GM11168 (cell line): ENCODE measurements around the gene LARP4B.

Experiments
- in situ Hi-C: fragments of 300-500 bp; cut with MboI; formaldehyde crosslinking; loops from one replicate; pipeline ENCODE4 v1.12.0; 2022; ENCODE audit warnings: low sequenced_read_pairs; ENCODE audit not compliant: unreplicated experiment

LARP4B gene

DNA sequence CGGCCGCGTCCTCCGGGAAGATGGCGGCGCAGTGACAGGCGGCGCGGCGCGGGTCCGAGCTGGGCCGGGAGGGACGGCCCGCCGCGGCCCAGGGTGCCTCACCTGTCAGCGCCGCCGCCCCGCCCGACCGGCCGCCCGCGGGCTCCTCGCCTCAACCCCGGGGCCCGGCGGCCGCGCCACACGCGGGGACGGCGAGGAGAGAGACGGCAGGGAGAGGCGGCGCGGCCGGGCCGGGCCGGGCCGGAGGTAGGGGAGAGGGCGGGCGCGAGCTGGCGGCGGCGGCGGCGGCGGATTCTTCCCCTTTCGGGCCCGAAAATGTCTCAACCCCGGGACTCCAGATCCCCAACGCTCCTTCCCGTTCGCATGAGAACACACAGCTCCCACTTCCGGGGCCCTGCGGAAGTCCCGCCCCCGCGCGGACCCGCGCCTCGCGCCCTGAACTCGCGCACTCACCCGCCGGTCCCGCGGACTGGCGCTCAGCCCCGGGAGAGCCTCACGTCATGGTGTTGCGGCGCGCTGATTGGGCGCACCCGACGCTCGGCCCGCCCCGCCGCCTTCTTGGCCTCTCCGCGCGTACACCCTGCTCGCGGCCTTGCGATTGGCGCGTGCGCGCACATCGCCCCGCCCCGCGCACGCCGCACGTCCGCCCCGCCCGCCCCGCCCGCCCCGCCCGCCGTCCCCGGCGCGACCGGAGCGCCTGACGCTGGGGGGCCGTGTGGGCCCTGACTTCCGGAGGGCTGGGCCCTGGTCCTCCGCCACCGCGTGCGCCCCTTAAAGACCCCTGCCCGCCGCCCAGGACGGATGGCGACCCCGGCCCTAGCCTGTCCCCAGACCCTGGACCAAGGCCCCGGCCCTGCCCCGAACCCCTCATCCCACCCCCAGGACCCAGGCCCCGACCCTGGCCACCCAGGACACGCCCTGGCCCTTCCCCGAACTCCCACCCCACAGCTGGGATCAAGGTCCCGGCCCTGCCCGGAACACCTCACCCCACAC, at the start of gene LARP4B:
TSS of gene LARP4B (minus strand) at position 380 of the 993 bp plus-strand sequence. CDS start 45,984 bp downstream, outside the sequence.
- in situ Hi-C loops, result no loop called here

DNA sequence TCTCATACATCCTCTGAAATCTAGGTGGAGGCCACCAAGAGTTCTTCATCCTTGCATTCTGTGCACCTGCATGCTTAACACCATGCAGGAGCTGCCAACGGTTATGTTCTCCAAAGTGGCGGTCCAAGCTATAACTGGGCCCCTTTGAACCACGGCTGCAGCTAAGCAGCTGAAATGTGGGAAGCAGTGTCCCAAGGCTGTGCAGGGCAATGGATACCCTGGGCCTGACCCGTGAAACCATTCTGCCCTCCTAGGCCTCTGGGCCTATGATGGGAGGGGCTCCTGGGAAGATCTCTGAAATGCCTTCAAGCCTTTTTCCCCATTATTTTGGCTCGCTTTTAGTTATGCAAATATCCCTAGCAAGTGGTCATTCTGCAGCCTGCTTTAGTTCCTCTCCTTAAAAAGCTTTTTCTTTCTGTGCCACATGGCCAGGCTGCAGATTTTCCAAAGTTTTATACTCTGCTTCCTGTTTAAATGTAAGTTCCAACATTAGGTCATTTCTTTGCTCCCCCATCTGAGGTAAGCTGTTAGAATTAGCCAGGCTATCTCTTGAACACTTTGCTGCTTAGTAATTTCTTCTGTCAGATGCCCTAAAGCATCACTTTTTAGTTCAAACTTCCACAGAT, 49.1 kb upstream of the LARP4B start:
- in situ Hi-C loops, result no loop called here

DNA sequence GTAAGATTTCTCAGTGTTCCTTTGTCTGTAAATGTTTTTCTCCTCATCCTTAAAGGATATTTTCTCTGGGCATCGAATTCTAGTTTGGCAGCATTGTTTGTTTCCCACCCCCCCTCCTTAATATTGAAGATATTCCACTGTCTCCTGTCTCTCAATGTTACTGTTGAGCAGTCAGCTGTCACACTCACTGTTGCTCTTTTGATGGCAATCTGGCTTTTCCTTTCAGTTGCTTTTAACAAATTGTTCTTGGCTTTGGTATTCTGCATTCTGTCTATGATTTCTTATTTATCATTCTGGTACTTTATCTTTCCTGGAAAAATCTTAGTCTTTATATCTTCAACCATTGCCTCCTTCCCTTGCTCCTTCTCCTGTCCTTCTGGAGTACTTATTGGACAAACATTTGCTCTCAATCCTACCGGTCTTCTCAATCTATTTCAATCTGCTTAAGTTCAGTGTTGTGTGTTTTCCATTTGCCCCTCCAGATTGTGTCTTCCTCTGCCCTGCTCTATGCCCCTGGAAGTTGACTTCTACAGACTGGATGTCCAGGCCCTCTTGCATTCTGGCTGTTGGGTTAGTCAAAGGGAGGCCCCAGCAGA, 47.4 kb upstream of the LARP4B start:
- in situ Hi-C loops, result no loop called here

DNA sequence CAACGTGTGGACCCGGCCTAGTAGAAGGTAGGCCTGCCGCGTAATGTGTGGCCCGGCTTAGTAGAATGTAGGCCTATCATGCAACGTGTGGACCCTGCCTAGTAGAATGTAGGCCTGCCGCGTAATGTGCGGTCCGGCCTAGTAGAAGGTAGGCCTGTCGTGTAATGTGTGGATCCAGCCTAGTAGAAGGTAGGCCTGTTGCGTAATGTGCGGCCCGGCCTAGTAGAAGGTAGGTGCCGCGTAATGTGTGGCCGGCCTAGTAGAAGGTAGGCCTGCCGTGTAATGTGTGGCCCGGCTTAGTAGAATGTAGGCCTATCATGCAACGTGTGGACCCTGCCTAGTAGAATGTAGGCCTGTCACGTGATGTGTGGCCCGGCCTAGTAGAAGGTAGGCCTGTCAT, 44.8 kb upstream of the LARP4B start:
- in situ Hi-C loops, result no loop called here

GRCh38 chr10:974785-975074, 43.2 kb upstream of the LARP4B start:
- in situ Hi-C loops, result no loop called here

GRCh38 chr10:974038-974784, 42.7 kb upstream of the LARP4B start:
- in situ Hi-C loops, result no loop called here

GRCh38 chr10:972763-973162, 41.3 kb upstream of the LARP4B start:
- in situ Hi-C loops, result no loop called here

DNA sequence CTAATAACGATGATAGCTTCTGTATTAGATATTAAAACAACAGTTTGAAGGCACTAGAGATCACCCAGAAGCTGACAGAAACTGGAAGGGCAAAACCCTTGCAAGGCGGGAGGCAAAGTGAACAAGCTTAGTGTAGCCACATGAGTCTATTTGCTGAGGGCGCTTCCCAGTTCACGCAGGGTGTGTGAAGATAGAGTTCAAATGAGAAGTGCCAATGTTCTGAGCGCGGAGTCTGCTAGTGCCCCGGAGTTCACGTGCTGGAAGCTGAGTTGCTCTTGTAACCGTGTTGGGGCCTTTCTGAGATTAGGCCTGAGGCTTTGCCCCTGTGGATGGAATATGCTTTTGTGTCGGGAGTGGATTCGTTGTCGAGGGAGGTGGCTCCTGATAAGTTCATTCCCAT, 40.1 kb upstream of the LARP4B start:
- in situ Hi-C loops, result no loop called here

GRCh38 chr10:971150-971542, 39.6 kb upstream of the LARP4B start:
- in situ Hi-C loops, result no loop called here

- in situ Hi-C loops, result no loop called here
Observed at GRCh38 chr10:970311-971149, 39.0 kb upstream of the LARP4B start.

GRCh38 chr10:969473-970150, 38.1 kb upstream of the LARP4B start:
- in situ Hi-C loops, result no loop called here

GRCh38 chr10:968546-969199, 37.2 kb upstream of the LARP4B start:
- in situ Hi-C loops, result no loop called here

DNA sequence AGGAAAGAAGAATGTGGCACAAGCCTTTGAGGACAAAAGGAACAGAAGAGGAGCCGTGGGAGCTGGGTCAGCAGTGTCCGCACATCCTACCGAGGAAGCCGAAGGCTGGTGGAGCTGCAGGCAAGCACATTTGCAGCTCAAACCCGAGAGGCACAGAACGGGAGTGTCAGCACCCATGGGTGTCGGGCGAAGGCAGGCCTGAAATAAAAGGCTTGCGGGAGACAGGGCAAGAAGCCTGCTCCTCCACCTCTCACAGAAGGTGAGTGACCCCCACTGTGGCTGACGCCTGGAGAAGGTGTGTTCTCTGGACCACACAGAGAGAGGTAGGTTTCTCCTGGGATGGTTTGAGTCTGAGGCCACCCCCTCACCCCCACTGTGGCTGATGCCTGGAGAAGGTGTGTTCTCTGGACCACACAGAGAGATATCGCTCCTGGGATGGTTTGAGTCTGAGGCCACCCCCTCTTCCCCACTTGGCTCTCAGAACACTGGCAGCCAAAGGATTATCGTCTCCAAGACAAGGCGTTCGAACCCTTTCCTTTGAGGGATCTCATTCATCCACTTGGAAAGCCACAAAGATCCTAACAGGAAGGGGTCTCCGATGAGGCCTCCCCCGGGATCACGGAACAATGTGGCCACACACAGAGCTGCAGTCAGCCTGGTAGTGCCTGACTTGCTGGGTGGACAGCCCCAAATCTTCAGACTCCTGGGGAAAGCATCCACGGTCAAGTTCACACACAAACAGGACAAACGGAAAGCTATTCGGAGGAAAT, 35.1 kb upstream of the LARP4B start:
- in situ Hi-C loops, result no loop called here

DNA sequence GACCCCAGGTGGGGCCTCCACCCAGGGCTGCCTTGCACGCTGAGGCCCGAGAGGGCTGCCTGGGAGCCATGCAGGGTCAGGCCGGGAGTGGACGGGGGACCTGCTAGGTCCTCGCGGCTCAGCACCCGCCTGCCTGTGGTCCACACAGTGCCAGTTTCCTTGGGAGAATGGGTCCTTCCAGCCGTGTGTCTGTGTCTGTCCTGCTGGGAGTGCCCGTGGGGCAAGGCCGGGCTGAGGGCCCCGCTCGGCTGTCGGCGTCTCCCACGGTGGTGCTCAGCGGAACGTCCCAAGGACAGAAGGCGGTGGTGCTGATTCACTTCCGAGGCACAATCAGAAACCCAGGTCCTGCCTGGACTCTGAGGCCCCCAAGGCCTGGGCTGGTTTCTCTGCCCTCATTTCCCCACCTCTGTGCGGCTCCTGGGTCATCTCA, 33.5 kb upstream of the LARP4B start:
- in situ Hi-C loops, result no loop called here

GRCh38 chr10:964321-964987, 32.9 kb upstream of the LARP4B start:
- in situ Hi-C loops, result no loop called here

- in situ Hi-C loops, result no loop called here
Observed at GRCh38 chr10:963655-964054, 32.1 kb upstream of the LARP4B start.

- in situ Hi-C loops, result no loop called here
Observed at GRCh38 chr10:963186-963585, 31.7 kb upstream of the LARP4B start.
